Aorta (tissue), 5 donors: ENCODE results near the gene TXNIP. TPM values are rescaled to one million over a fixed set of nuclear protein-coding genes. Genes with fewer than 3 reads are reported as not detected.
A peak's percentile ranks its signal among the peaks of the same experiment; 100 is the strongest.

Source experiments
- ATAC-seq: fragments of 200-7000 bp; cut with Tn5 transposase; one replicate; pipeline ENCODE4 v1.9.1; 2022; ENCODE audit warnings: moderate library complexity; ENCODE audit not compliant: low FRiP score
- DNase-seq, 2 donors: peaks; one replicate each; pipeline ENCODE4 v3.0.0-alpha.2; 2020
- H3K27ac ChIP-seq, 2 donors: one replicate each; pipeline ENCODE4 v1.5.1; 2013; ENCODE audit warnings: low read length in 2 of 2, mild to moderate bottlenecking in 2 of 2, moderate library complexity in 2 of 2, control low read depth in 1 of 2, inconsistent platforms in 1 of 2, low read depth in 1 of 2
- H3K27me3 ChIP-seq, 2 donors: one replicate each; pipeline ENCODE4 v1.6.1; 2013; ENCODE audit warnings: control low read depth in 1 of 2, low read length in 1 of 2, mild to moderate bottlenecking in 1 of 2, moderate library complexity in 1 of 2; ENCODE audit not compliant: insufficient read depth in 2 of 2, control insufficient read depth in 1 of 2
- H3K36me3 ChIP-seq, 2 donors: one replicate each; pipeline ENCODE4 v1.6.1; 2013; ENCODE audit warnings: control low read depth in 1 of 2, low read length in 1 of 2, mild to moderate bottlenecking in 1 of 2; ENCODE audit not compliant: insufficient read depth in 2 of 2, control insufficient read depth in 1 of 2
- H3K4me1 ChIP-seq, 2 donors: one replicate each; pipeline ENCODE4 v1.6.1; 2013; ENCODE audit warnings: low read length in 2 of 2, control low read depth in 1 of 2, mild to moderate bottlenecking in 1 of 2, moderate library complexity in 1 of 2; ENCODE audit not compliant: insufficient read depth in 2 of 2, control insufficient read depth in 1 of 2
- H3K4me3 ChIP-seq, 2 donors: one replicate each; pipeline ENCODE4 v1.5.1; 2013; ENCODE audit warnings: low read length in 2 of 2, control low read depth in 1 of 2, mild to moderate bottlenecking in 1 of 2
- H3K9me3 ChIP-seq: one replicate; pipeline ENCODE4 v1.6.1; 2013; ENCODE audit warnings: mild to moderate bottlenecking, low read length; ENCODE audit not compliant: control insufficient read depth
- WGBS, 2 donors: extraction: QIAGEN DNeasy Blood & Tissue Kit; methylation state at CpG; one replicate each; pipeline ENCODE4 v1.1.7; 2013; 5-methylcytosine and 5-hydroxymethylcytosine counted together
- intact Hi-C, 2 donors: fragments of 100-400 bp; cut with DNase I; formaldehyde crosslinking; loops; one replicate each; pipeline versions ENCODE4 v1.14.2 to v1.15.0; 2022
- polyA plus RNA-seq, 2 donors: library from polyadenylated mRNA; stranded (reverse); fragments of 200-250 nt; gene quantifications; one replicate each; pipeline ENCODE4 v1.2.3, GENCODE V29; 2013
- total RNA-seq, 2 donors: library from RNA; stranded (reverse); fragmentation: NEBNext Ultra II Directional; extraction: Animal tissue kit (Norgen Biotek cat#: 25700); gene quantifications; one replicate each; pipeline ENCODE4 v1.2.1, GENCODE V29; 2021
- donor health status: healthy with polysubstance abuse.
- donor health status: Bipolar disorder and iron deficiency.
- donor health status: DM: no; HTN: no; CAD: no.
- donor health status: DM: no; HTN: no; CAD: no.
- donor health status: DM: yes; HTN: yes; CAD: no.

TXNIP gene
- total and polyA plus RNA-seq, 4 donors, result 83.1 to 536 (median 261) TPM

- H3K4me1 ChIP-seq, result peaks cover 6 to 8% of the 10 kb centered on the region in 2 donors
- H3K9me3 ChIP-seq, result no peaks in the 10 kb centered on the region
- H3K4me3 ChIP-seq, result no peak overlapping the region
- H3K27me3 ChIP-seq, result no peaks in the 10 kb centered on the region
- intact Hi-C loops, result loop anchor here in 1 of 2 donors (2.0 kb wide), 1 partner anchor 14 kb away; the partner anchor contains the start of gene TXNIP
- no peak for DNase-seq
- no peaks in the 10 kb centered on the region for H3K36me3 ChIP-seq
- WGBS, 2 donors, result 73 to 76% methylated on average over 1 of the region's 1 CpG
- ATAC-seq, result no peak
- peak overlapping the region in 1 of 2 donors; percentile 90 for H3K27ac ChIP-seq
These were observed 13.1 kb downstream of the TXNIP start for GRCh38 chr1:145983206-145983675.

- Histone ChIP-seq H3K4me3 (no peak overlapping the region), H3K36me3 (no peaks in the 10 kb centered on the region), H3K27ac (peak overlapping the region; percentile 50 to 61), H3K4me1 (peaks cover 6 to 14% of the 10 kb centered on the region in 2 donors), H3K9me3 (no peaks in the 10 kb centered on the region), H3K27me3 (no peaks in the 10 kb centered on the region)
- intact Hi-C loops, result loop anchor here in 1 of 2 donors (2.0 kb wide), 1 partner anchor 15 kb away; the partner anchor contains the start of gene TXNIP
- 50 to 55% methylated on average over 6 of the region's 6 CpGs for WGBS, 2 donors
- DNase-seq, result no peak
- ATAC-seq, result no peak
These were observed 14.2 kb downstream of the TXNIP start for GRCh38 chr1:145982010-145982723.

GRCh38 chr1:145980457-145980994 lies 15.9 kb downstream of the TXNIP start:
- no peaks in the 10 kb centered on the region for H3K36me3 ChIP-seq
- intact Hi-C loops, result no loop called here
- no peaks in the 10 kb centered on the region for H3K27me3 ChIP-seq
- peaks cover 6 to 14% of the 10 kb centered on the region in 2 donors for H3K4me1 ChIP-seq
- no peaks in the 10 kb centered on the region for H3K9me3 ChIP-seq
- ATAC-seq (no peak), DNase-seq (no peak)
- 87 to 88% methylated on average over 1 of the region's 1 CpG for WGBS, 2 donors
- H3K27ac ChIP-seq, result peak overlapping the region; percentile 80 to 95
- no peak overlapping the region for H3K4me3 ChIP-seq

- no peak overlapping the region for H3K4me3 ChIP-seq
- H3K27ac ChIP-seq, result peak overlapping the region; percentile 91 to 100
- DNase-seq (peak in 1 of 2 donors; percentile 63), ATAC-seq (peak; percentile 2)
- no peaks in the 10 kb centered on the region for H3K9me3 ChIP-seq
- H3K36me3 ChIP-seq, result peaks cover 0 to 2% of the 10 kb centered on the region in 2 donors
- intact Hi-C loops, result loop anchor here in 1 of 2 donors (2.0 kb wide), 1 partner anchor 27 kb away; no protein-coding TSS in a partner anchor
- WGBS, 2 donors, result 19 to 23% methylated on average over 7 of the region's 7 CpGs
- no peaks in the 10 kb centered on the region for H3K27me3 ChIP-seq
- H3K4me1 ChIP-seq, result peaks cover 6 to 14% of the 10 kb centered on the region in 2 donors
These were observed 16.5 kb downstream of the TXNIP start for GRCh38 chr1:145979746-145980456.

- H3K9me3 ChIP-seq, result no peaks in the 10 kb centered on the region
- ATAC-seq (peak; percentile 95), DNase-seq (peak; percentile 92 to 95)
- peaks cover 6 to 14% of the 10 kb centered on the region in 2 donors for H3K4me1 ChIP-seq
- H3K36me3 ChIP-seq, result peaks cover 0 to 2% of the 10 kb centered on the region in 2 donors
- intact Hi-C loops, result loop anchor here in 1 of 2 donors (2.0 kb wide), 1 partner anchor 28 kb away; no protein-coding TSS in a partner anchor
- H3K27ac ChIP-seq, result peak overlapping the region; percentile 91 to 100
- 4 to 5% methylated on average over 9 of the region's 9 CpGs for WGBS, 2 donors
- no peaks in the 10 kb centered on the region for H3K27me3 ChIP-seq
- no peak overlapping the region for H3K4me3 ChIP-seq
These were observed 17.3 kb downstream of the TXNIP start for GRCh38 chr1:145978854-145979745.

GRCh38 chr1:145978471-145978853 lies 17.9 kb downstream of the TXNIP start:
- intact Hi-C loops, result loop anchor here in 1 of 2 donors (2.0 kb wide), 1 partner anchor 28 kb away; no protein-coding TSS in a partner anchor
- Histone ChIP-seq H3K4me1 (peaks cover 6 to 14% of the 10 kb centered on the region in 2 donors), H3K4me3 (no peak overlapping the region), H3K9me3 (no peaks in the 10 kb centered on the region), H3K27ac (peak overlapping the region; percentile 88 to 100), H3K36me3 (peaks cover 0 to 2% of the 10 kb centered on the region in 2 donors), H3K27me3 (no peaks in the 10 kb centered on the region)
- ATAC-seq, result no peak
- DNase-seq, result no peak

GRCh38 chr1:145977486-145978470 lies 18.6 kb downstream of the TXNIP start:
- peak overlapping the region; percentile 88 to 96 for H3K27ac ChIP-seq
- H3K4me1 ChIP-seq, result peaks cover 6 to 14% of the 10 kb centered on the region in 2 donors
- ATAC-seq, result peak; percentile 71
- intact Hi-C loops, result loop anchor here (1.0 to 2.0 kb wide), 2 partner anchors 29 to 30 kb away; no protein-coding TSS in a partner anchor
- H3K4me3 ChIP-seq, result no peak overlapping the region
- H3K36me3 ChIP-seq, result peaks cover 0 to 2% of the 10 kb centered on the region in 2 donors
- peak; percentile 82 for DNase-seq
- 15% methylated on average over 9 of the region's 9 CpGs for WGBS, 2 donors
- H3K9me3 ChIP-seq, result no peaks in the 10 kb centered on the region
- H3K27me3 ChIP-seq, result no peaks in the 10 kb centered on the region
